MM.1S (cell line): ENCODE data around the gene DLX6.

Source experiments
- EZH2phosphoT487 ChIP-seq: fragments of 300-600 bp; sonication (generic); IDR thresholded peaks from 2 replicates; pipeline ENCODE4 v1.6.1; 2018; ENCODE audit warnings: antibody characterized with exemption, low read length
- TF ChIP-seq, protein P1 (sequence below): fragments of 300-600 bp; sonication (generic); IDR thresholded peaks from 2 replicates; pipeline ENCODE4 v1.5.1; 2016; ENCODE audit warnings: antibody characterized with exemption, low read length, mixed read lengths

DNA sequence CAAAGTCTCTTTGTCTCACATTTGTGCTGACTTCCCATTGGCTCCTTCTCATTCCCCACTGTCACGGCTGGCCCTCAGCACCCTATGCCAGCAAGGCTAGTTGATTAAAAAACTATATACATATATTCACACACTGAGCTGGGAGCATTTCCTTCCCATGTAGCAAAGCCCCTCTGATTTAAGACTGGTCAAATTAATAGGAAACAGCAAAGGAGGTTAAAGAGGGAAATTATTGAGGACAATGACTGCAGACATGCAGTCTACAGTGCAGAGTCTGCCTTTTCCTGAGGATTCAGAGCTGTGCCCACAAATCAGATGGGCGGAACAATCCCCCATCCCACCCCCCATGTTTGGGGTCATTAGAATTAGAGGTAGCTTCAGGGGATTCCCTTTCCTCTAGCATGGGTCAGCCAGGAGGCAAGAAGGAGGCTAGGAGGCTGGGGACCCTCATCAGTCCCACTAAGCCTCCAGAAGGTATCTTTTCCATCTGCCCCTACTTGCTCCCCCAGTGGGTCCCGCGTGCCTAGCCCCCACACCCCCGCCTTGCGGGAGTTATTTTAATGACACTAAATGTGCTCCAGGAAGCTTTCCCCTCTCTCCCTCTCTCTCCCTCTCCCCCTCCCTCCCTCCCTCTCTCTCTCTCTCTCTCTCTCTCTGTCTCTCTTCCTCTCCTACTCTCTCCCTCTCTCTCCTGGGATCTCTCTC, 9.8 kb upstream of the DLX6 start:
- no peak for TF ChIP-seq EZH2phosphoT487
- TF ChIP-seq, protein P1, sequence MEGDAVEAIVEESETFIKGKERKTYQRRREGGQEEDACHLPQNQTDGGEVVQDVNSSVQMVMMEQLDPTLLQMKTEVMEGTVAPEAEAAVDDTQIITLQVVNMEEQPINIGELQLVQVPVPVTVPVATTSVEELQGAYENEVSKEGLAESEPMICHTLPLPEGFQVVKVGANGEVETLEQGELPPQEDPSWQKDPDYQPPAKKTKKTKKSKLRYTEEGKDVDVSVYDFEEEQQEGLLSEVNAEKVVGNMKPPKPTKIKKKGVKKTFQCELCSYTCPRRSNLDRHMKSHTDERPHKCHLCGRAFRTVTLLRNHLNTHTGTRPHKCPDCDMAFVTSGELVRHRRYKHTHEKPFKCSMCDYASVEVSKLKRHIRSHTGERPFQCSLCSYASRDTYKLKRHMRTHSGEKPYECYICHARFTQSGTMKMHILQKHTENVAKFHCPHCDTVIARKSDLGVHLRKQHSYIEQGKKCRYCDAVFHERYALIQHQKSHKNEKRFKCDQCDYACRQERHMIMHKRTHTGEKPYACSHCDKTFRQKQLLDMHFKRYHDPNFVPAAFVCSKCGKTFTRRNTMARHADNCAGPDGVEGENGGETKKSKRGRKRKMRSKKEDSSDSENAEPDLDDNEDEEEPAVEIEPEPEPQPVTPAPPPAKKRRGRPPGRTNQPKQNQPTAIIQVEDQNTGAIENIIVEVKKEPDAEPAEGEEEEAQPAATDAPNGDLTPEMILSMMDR, result no peak
